NCI-H1930 (cell line): Measurements from ENCODE around the gene WNK1.

ENCODE experiments used
- DNase-seq, 2 experiments: peaks; one replicate each; lab custom pipeline; 2025; lab: John Stamatoyannopoulos, UW

WNK1 gene

GRCh38 chr12:951176-951575 lies 198.8 kb downstream of the WNK1 start:
- DNase-seq, result no peak

- DNase-seq, result no peak
Observed at GRCh38 chr12:953776-954175, 201.4 kb downstream of the WNK1 start.

GRCh38 chr12:954741-955140 lies 202.4 kb downstream of the WNK1 start:
- DNase-seq, result no peak

GRCh38 chr12:955939-956338 lies 203.6 kb downstream of the WNK1 start:
- no peak for DNase-seq

GRCh38 chr12:958588-959123 lies 206.3 kb downstream of the WNK1 start:
- no peak for DNase-seq
